ENCODE measurements around the gene SLC7A9. TPM values are rescaled to one million over a fixed set of nuclear protein-coding genes. Genes with fewer than 3 reads are reported as not detected.

The SLC7A9 gene
- 0.15 TPM in 1 of 2 replicates, not detected in the other for polyA plus RNA-seq (2011; rRNA removed)
- 0.18 TPM in 1 of 2 replicates, not detected in the other for polyA minus RNA-seq (2011; rRNA and poly(A)+ RNA removed)

- CTCF ChIA-PET, result no interaction called here
- no peaks in the 10 kb centered on the region for H3K27me3 ChIP-seq (ENCODE audit: control insufficient read depth, insufficient read depth, low read length)
- no peak for TF ChIP-seq CTCF (IDR thresholded peaks at IDR 0.05; ENCODE audit: low read depth, low read length)
Observed at GRCh38 chr19:32869369-32869965, at the start of gene SLC7A9. SLC7A9 (minus strand) TSS chr19:32869767; CDS start chr19:32868534, 1,233 bp downstream.

GRCh38 chr19:32919365-32919764, 49.8 kb upstream of the SLC7A9 start:
- Histone ChIP-seq H3K27ac (ENCODE audit: low read depth, low read length) (no peak overlapping the region), H3K27me3 (ENCODE audit: control insufficient read depth, insufficient read depth, low read length) (no peaks in the 10 kb centered on the region), H3K9me3 (ENCODE audit: control insufficient read depth, insufficient read depth, low read length) (no peaks in the 10 kb centered on the region), H3K4me3 (ENCODE audit: low read depth, low read length) (no peak overlapping the region)
- POLR2A ChIA-PET, result no interaction called here
- DNase-seq (ENCODE audit: low read depth, low spot score), result no peak
- TF ChIP-seq CTCF (IDR thresholded peaks at IDR 0.05; ENCODE audit: low read depth, low read length), result no peak
- CTCF ChIA-PET, result no interaction called here

More at GRCh38 chr19:32869369-32869965, at the start of gene SLC7A9:
- no peaks in the 10 kb centered on the region; the same call in 1 of the 2 replicates for H3K9me3 ChIP-seq (ENCODE audit: control insufficient read depth, insufficient read depth, low read length)
- no peak for DNase-seq (ENCODE audit: low read depth, low spot score)
- H3K4me3 ChIP-seq (ENCODE audit: low read depth, low read length), result no peak within 1 kb of the TSS
- POLR2A ChIA-PET, result no interaction called here
- H3K27ac ChIP-seq (ENCODE audit: low read depth, low read length), result no peak within 1 kb of the TSS

- POLR2A ChIA-PET, result no interaction called here
Observed at GRCh38 chr19:32917616-32917996, 48.0 kb upstream of the SLC7A9 start.

GRCh38 chr19:32916969-32917615, 47.5 kb upstream of the SLC7A9 start:
- Histone ChIP-seq H3K4me3 (ENCODE audit: low read depth, low read length) (no peak overlapping the region), H3K27me3 (ENCODE audit: control insufficient read depth, insufficient read depth, low read length) (no peaks in the 10 kb centered on the region), H3K9me3 (ENCODE audit: control insufficient read depth, insufficient read depth, low read length) (no peaks in the 10 kb centered on the region), H3K27ac (ENCODE audit: low read depth, low read length) (no peak overlapping the region)
- DNase-seq (ENCODE audit: low read depth, low spot score), result no peak
- POLR2A ChIA-PET, result no interaction called here
- CTCF ChIA-PET, result no interaction called here
- no peak for TF ChIP-seq CTCF (IDR thresholded peaks at IDR 0.05; ENCODE audit: low read depth, low read length)

More at GRCh38 chr19:32917616-32917996, 48.0 kb upstream of the SLC7A9 start:
- Histone ChIP-seq H3K27me3 (ENCODE audit: control insufficient read depth, insufficient read depth, low read length) (no peaks in the 10 kb centered on the region), H3K9me3 (ENCODE audit: control insufficient read depth, insufficient read depth, low read length) (no peaks in the 10 kb centered on the region), H3K4me3 (ENCODE audit: low read depth, low read length) (no peak overlapping the region), H3K27ac (ENCODE audit: low read depth, low read length) (no peak overlapping the region)
- DNase-seq (ENCODE audit: low read depth, low spot score), result no peak
- no peak for TF ChIP-seq CTCF (IDR thresholded peaks at IDR 0.05; ENCODE audit: low read depth, low read length)
- CTCF ChIA-PET, result no interaction called here

Measured in AG04450 (cell line).